MCF 10A (cell line): Measurements from ENCODE around the gene BCAS3. TPM values are rescaled to one million over a fixed set of nuclear protein-coding genes. Genes with fewer than 3 reads are reported as not detected.

ENCODE experiments used
- BruUV-seq: library from RNA; stranded (reverse); fragments of 400-500 nt; replicated peaks from 2 replicates; lab custom pipeline; 2021; lab: Mats Ljungman, UMichigan
- CTCF ChIA-PET: fragments of 300-600 bp; sonication (Branson Sonifier 250); formaldehyde crosslinking; extraction: SDS; loops from one replicate; lab custom pipeline; 2021; ENCODE audit warnings: antibody characterized with exemption, inconsistent platforms; lab: Yijun Ruan, JAX
- POLR2A ChIA-PET: fragments of 300-600, 350-650 bp; sonication (Branson Sonifier 250); formaldehyde crosslinking; extraction: SDS; loops from one replicate; lab custom pipeline; 2020; ENCODE audit warnings: antibody characterized with exemption, inconsistent platforms; lab: Yijun Ruan, JAX
- DNase-seq: peaks from one replicate; pipeline ENCODE4 v3.0.0-alpha.2; 2018; ENCODE audit not compliant: unreplicated experiment
- H3K27ac Mint-ChIP-seq: one replicate; pipeline ENCODE4 v1.8.0; 2022; ENCODE audit warnings: mild to moderate bottlenecking, low read depth, mixed read lengths; ENCODE audit not compliant: unreplicated experiment
- H3K27me3 Mint-ChIP-seq: one replicate; pipeline ENCODE4 v1.8.0; 2022; ENCODE audit warnings: mixed read lengths; ENCODE audit not compliant: insufficient read depth, unreplicated experiment
- H3K36me3 Mint-ChIP-seq: one replicate; pipeline ENCODE4 v1.8.0; 2022; ENCODE audit warnings: mild to moderate bottlenecking, moderate library complexity, mixed read lengths; ENCODE audit not compliant: insufficient read depth, unreplicated experiment
- H3K4me1 Mint-ChIP-seq: one replicate; pipeline ENCODE4 v1.8.0; 2022; ENCODE audit warnings: mixed read lengths; ENCODE audit not compliant: insufficient read depth, unreplicated experiment
- H3K4me3 Mint-ChIP-seq: one replicate; pipeline ENCODE4 v1.8.0; 2022; ENCODE audit warnings: mild to moderate bottlenecking, moderate library complexity, mixed read lengths; ENCODE audit not compliant: unreplicated experiment
- H3K9me3 Mint-ChIP-seq: one replicate; pipeline ENCODE4 v1.8.0; 2022; ENCODE audit warnings: mixed read lengths; ENCODE audit not compliant: unreplicated experiment
- CTCF ChIP-seq: fragments of 200-600 bp; IDR thresholded peaks from one replicate; pipeline ENCODE4 v1.8.0; 2022; ENCODE audit warnings: antibody characterized with exemption, mild to moderate bottlenecking; ENCODE audit not compliant: unreplicated experiment
- intact Hi-C: fragments of 100-400 bp; cut with micrococcal nuclease; formaldehyde crosslinking; loops from 2 replicates; pipeline ENCODE4 v1.14.1; 2022
- total RNA-seq: library from RNA; stranded (reverse); gene quantifications from 2 replicates; pipeline ENCODE4 v1.2.3, GENCODE V29; 2022

The BCAS3 gene
- total RNA-seq, 1 experiment from 2014 or later = 14.6 TPM

GRCh38 chr17:61053469-61053868 is 375.8 kb downstream of the BCAS3 start:
- no peak overlapping the region for H3K4me3 Mint-ChIP-seq
- no peak for DNase-seq
- no TSS peak for BruUV-seq
- peaks cover 5% of the 10 kb centered on the region for H3K4me1 Mint-ChIP-seq
- no peaks in the 10 kb centered on the region for H3K36me3 Mint-ChIP-seq
- H3K27ac Mint-ChIP-seq = no peak overlapping the region
- intact Hi-C loops = no loop called here
- H3K9me3 Mint-ChIP-seq = no peaks in the 10 kb centered on the region
- POLR2A ChIA-PET = no interaction called here
- CTCF ChIA-PET = no interaction called here
- no peak for TF ChIP-seq CTCF
- no peaks in the 10 kb centered on the region for H3K27me3 Mint-ChIP-seq

- intact Hi-C loops = no loop called here
- Mint-ChIP-seq H3K27ac (no peak overlapping the region), H3K36me3 (no peaks in the 10 kb centered on the region), H3K4me1 (peaks cover 5% of the 10 kb centered on the region), H3K4me3 (no peak overlapping the region), H3K27me3 (no peaks in the 10 kb centered on the region), H3K9me3 (no peaks in the 10 kb centered on the region)
- TF ChIP-seq CTCF = no peak
- no TSS peak for BruUV-seq
- POLR2A ChIA-PET = no interaction called here
- CTCF ChIA-PET = no interaction called here
- peak; percentile 9 for DNase-seq
Measured at GRCh38 chr17:61054436-61054835, 376.8 kb downstream of the BCAS3 start.

- BruUV-seq = no TSS peak
- ChIA-PET POLR2A (interaction anchor here (0.6 kb wide), 1 partner anchor 83 kb away, joined by 3 read pairs; no protein-coding TSS in a partner anchor), CTCF (no interaction called here)
- Mint-ChIP-seq H3K4me1 (peaks cover 5% of the 10 kb centered on the region), H3K27ac (no peak overlapping the region), H3K9me3 (no peaks in the 10 kb centered on the region), H3K27me3 (no peaks in the 10 kb centered on the region), H3K4me3 (no peak overlapping the region), H3K36me3 (no peaks in the 10 kb centered on the region)
- peak; percentile 39 for DNase-seq
- intact Hi-C loops = no loop called here
- TF ChIP-seq CTCF = no peak
Measured at GRCh38 chr17:61057257-61057656, 379.6 kb downstream of the BCAS3 start.

GRCh38 chr17:61058066-61058465 is 380.4 kb downstream of the BCAS3 start:
- ChIA-PET POLR2A (interaction anchor here (0.6 kb wide), 1 partner anchor 83 kb away, joined by 3 read pairs; no protein-coding TSS in a partner anchor), CTCF (no interaction called here)
- TF ChIP-seq CTCF = no peak
- DNase-seq = peak; percentile 3
- no peaks in the 10 kb centered on the region for H3K9me3 Mint-ChIP-seq
- no peak overlapping the region for H3K4me3 Mint-ChIP-seq
- H3K36me3 Mint-ChIP-seq = no peaks in the 10 kb centered on the region
- BruUV-seq = no TSS peak
- intact Hi-C loops = no loop called here
- no peaks in the 10 kb centered on the region for H3K27me3 Mint-ChIP-seq
- H3K4me1 Mint-ChIP-seq = peaks cover 5% of the 10 kb centered on the region
- no peak overlapping the region for H3K27ac Mint-ChIP-seq
